SU-DHL-6 (cell line): ENCODE data around the gene ULK1.

Source experiments
- H2AFZ ChIP-seq: fragments of 200-600 bp; sonication (generic); 2 replicates; pipeline ENCODE4 v1.6.1; 2014; ENCODE audit warnings: low read depth, mild to moderate bottlenecking, moderate library complexity, mixed read lengths, antibody characterized with exemption, low read length; ENCODE audit not compliant: severe bottlenecking
- H3F3A ChIP-seq: fragments of 200-600 bp; shearing (Covaris generic); 2 replicates; pipeline ENCODE4 v1.6.0; 2016; ENCODE audit warnings: antibody characterized with exemption, mild to moderate bottlenecking; ENCODE audit not compliant: insufficient read depth
- H3K27ac ChIP-seq: fragments of 200-600 bp; sonication (generic); 2 replicates; pipeline ENCODE4 v1.5.1; 2016; ENCODE audit warnings: low read depth, mild to moderate bottlenecking, low read length, moderate library complexity, mixed read lengths
- H3K27me3 ChIP-seq: fragments of 200-600 bp; sonication (generic), shearing (Covaris generic); 2 replicates; pipeline ENCODE4 v1.6.0; 2014; ENCODE audit warnings: mild to moderate bottlenecking, low read length
- H3K36me3 ChIP-seq: fragments of 200-600 bp; sonication (generic); 2 replicates; pipeline ENCODE4 v1.6.1; 2014; ENCODE audit warnings: mild to moderate bottlenecking, low read length, mixed read lengths
- H3K4me2 ChIP-seq: fragments of 300-600, 200-600 bp; shearing (Covaris generic), sonication (generic); 2 replicates; pipeline ENCODE4 v1.6.0; 2014; ENCODE audit warnings: low read length, low read depth, mild to moderate bottlenecking; ENCODE audit not compliant: poor library complexity, severe bottlenecking
- H3K4me3 ChIP-seq: fragments of 200-600 bp; sonication (generic); 2 replicates; pipeline ENCODE4 v1.5.1; 2014; ENCODE audit warnings: antibody characterized with exemption, low read length, mild to moderate bottlenecking, mixed read lengths; ENCODE audit not compliant: insufficient read depth, poor library complexity, severe bottlenecking
- H3K79me2 ChIP-seq: fragments of 200-600 bp; sonication (generic); 2 replicates; pipeline ENCODE4 v1.6.1; 2014; ENCODE audit warnings: mild to moderate bottlenecking, low read length, moderate library complexity; ENCODE audit not compliant: insufficient read depth
- H3K9ac ChIP-seq: fragments of 200-600 bp; sonication (generic); 2 replicates; pipeline ENCODE4 v1.7.0; 2014; ENCODE audit warnings: mild to moderate bottlenecking, low read length
- H3K9me2 ChIP-seq: fragments of 200-600 bp; sonication (generic); replicated peaks from 2 replicates; pipeline ENCODE4 v1.6.1; 2014; ENCODE audit warnings: low read length; ENCODE audit not compliant: insufficient read depth
- H3K9me3 ChIP-seq: fragments of 200-600 bp; sonication (generic); 2 replicates; pipeline ENCODE4 v1.6.1; 2014; ENCODE audit warnings: low read length, mixed read lengths; ENCODE audit not compliant: insufficient read depth
- H4K20me1 ChIP-seq: fragments of 200-600 bp; sonication (generic); 2 replicates; pipeline ENCODE4 v1.6.1; 2014; ENCODE audit warnings: low read depth, mild to moderate bottlenecking, antibody characterized with exemption, low read length, moderate library complexity, mixed read lengths
- CTCF ChIP-seq: fragments of 200-600 bp; sonication (generic); IDR thresholded peaks from one replicate; pipeline ENCODE4 v1.5.1; 2017; ENCODE audit warnings: antibody characterized with exemption, mild to moderate bottlenecking, low read length, moderate library complexity; ENCODE audit not compliant: insufficient read depth, poor library complexity, severe bottlenecking
- EZH2phosphoT487 ChIP-seq: fragments of 200-600 bp; sonication (generic), shearing (Covaris generic); conservative IDR thresholded peaks from 2 replicates; pipeline ENCODE4 v1.6.1; 2018; ENCODE audit warnings: mild to moderate bottlenecking, antibody characterized with exemption, low read length, moderate library complexity, mixed read lengths

Gene ULK1

GRCh38 chr12:131930510-131930909, 36.1 kb downstream of the ULK1 start:
- peak overlapping the region; percentile 85 for H3K4me2 ChIP-seq
- H3K36me3 ChIP-seq = peaks cover 16% of the 10 kb centered on the region; the same call in 1 of the 2 replicates
- no peaks in the 10 kb centered on the region for H3K27me3 ChIP-seq
- H3K79me2 ChIP-seq = peaks cover 20% of the 10 kb centered on the region
- H3F3A ChIP-seq = no peaks in the 10 kb centered on the region
- H3K9ac ChIP-seq = peak overlapping the region; percentile 79
- no peak overlapping the region for H2AFZ ChIP-seq
- H3K9me2 ChIP-seq = no peaks in the 10 kb centered on the region
- no peak for TF ChIP-seq CTCF
- TF ChIP-seq EZH2phosphoT487 = no peak
- no peaks in the 10 kb centered on the region for H3K9me3 ChIP-seq
- H4K20me1 ChIP-seq = no peaks in the 10 kb centered on the region; the same call in 1 of the 2 replicates
- H3K4me3 ChIP-seq = peak overlapping the region; percentile 68
- peak overlapping the region; percentile 19 for H3K27ac ChIP-seq

GRCh38 chr12:131933387-131933786, 39.0 kb downstream of the ULK1 start:
- H3K27me3 ChIP-seq = no peaks in the 10 kb centered on the region
- peaks cover 20% of the 10 kb centered on the region for H3K79me2 ChIP-seq
- no peak overlapping the region for H3K4me3 ChIP-seq
- no peak overlapping the region for H3K9ac ChIP-seq
- no peak overlapping the region for H2AFZ ChIP-seq
- TF ChIP-seq CTCF (no peak), EZH2phosphoT487 (no peak)
- H3K27ac ChIP-seq = no peak overlapping the region
- no peaks in the 10 kb centered on the region for H3K9me3 ChIP-seq
- no peaks in the 10 kb centered on the region for H3K9me2 ChIP-seq
- no peaks in the 10 kb centered on the region; the same call in 1 of the 2 replicates for H4K20me1 ChIP-seq
- no peak overlapping the region for H3K4me2 ChIP-seq
- H3K36me3 ChIP-seq = peaks cover 16% of the 10 kb centered on the region; the same call in 1 of the 2 replicates
- H3F3A ChIP-seq = no peaks in the 10 kb centered on the region

GRCh38 chr12:131934535-131934934, 40.1 kb downstream of the ULK1 start:
- H2AFZ ChIP-seq = no peak overlapping the region
- H3K9ac ChIP-seq = no peak overlapping the region
- H3K4me2 ChIP-seq = no peak overlapping the region
- H3K36me3 ChIP-seq = peaks cover 16% of the 10 kb centered on the region; the same call in 1 of the 2 replicates
- no peaks in the 10 kb centered on the region for H3K9me2 ChIP-seq
- no peaks in the 10 kb centered on the region for H3K9me3 ChIP-seq
- H3K79me2 ChIP-seq = peaks cover 16% of the 10 kb centered on the region
- H3K4me3 ChIP-seq = no peak overlapping the region
- no peaks in the 10 kb centered on the region for H3F3A ChIP-seq
- no peak overlapping the region for H3K27ac ChIP-seq
- H4K20me1 ChIP-seq = no peaks in the 10 kb centered on the region; the same call in 1 of the 2 replicates
- H3K27me3 ChIP-seq = no peaks in the 10 kb centered on the region
- TF ChIP-seq CTCF (no peak), EZH2phosphoT487 (no peak)
